ENCODE measurements around the gene ATAD3C. TPM values are rescaled to one million over a fixed set of nuclear protein-coding genes. Genes with fewer than 3 reads are reported as not detected.
"Not testable (repeated sequence)": the region's sequence is repeated elsewhere in the genome, so short reads cannot be mapped to it uniquely, and the experiment has no call there.

Gene ATAD3C
- total RNA-seq, 1 donor from 2014 or later, result 0.62 TPM

GRCh38 chr1:1407636-1408318 is 41.7 kb upstream of the ATAD3C start:
- H3K36me3 Mint-ChIP-seq (ENCODE audit: low read depth), result peaks cover 54% of the 10 kb centered on the region
- intact Hi-C loops (cut with micrococcal nuclease), result loop anchor here (1.0 to 10.0 kb wide), 5 partner anchors 8 to 1147 kb away; partner anchors contain the start of genes ATAD3B, AURKAIP1, CCNL2 and TNFRSF14
- H3K27ac Mint-ChIP-seq, result peak overlapping the region; percentile 73
- H3K9me3 Mint-ChIP-seq, result no peaks in the 10 kb centered on the region
- no peak for DNase-seq (ENCODE audit: low spot score)
- no peaks in the 10 kb centered on the region for H3K27me3 Mint-ChIP-seq (ENCODE audit: low read depth)
- H3K4me3 Mint-ChIP-seq (ENCODE audit: low read depth), result peak overlapping the region; percentile 88
- peaks cover 21% of the 10 kb centered on the region for H3K4me1 Mint-ChIP-seq (ENCODE audit: low read depth)

- H3K9me3 Mint-ChIP-seq; DNase-seq (ENCODE audit: low spot score); H3K27ac Mint-ChIP-seq; H3K27me3 Mint-ChIP-seq (ENCODE audit: low read depth); intact Hi-C loops (cut with micrococcal nuclease): not testable (repeated sequence)
- Mint-ChIP-seq H3K4me3 (ENCODE audit: low read depth) (peak overlapping the region; percentile 21), H3K36me3 (ENCODE audit: low read depth) (peaks cover 38% of the 10 kb centered on the region), H3K4me1 (ENCODE audit: low read depth) (peaks cover 15% of the 10 kb centered on the region)
These were observed 39.3 kb upstream of the ATAD3C start for GRCh38 chr1:1410238-1410637.

GRCh38 chr1:1411626-1412025 is 37.9 kb upstream of the ATAD3C start:
- Mint-ChIP-seq H3K4me1 (ENCODE audit: low read depth) (peaks cover 9% of the 10 kb centered on the region), H3K27me3 (ENCODE audit: low read depth) (no peaks in the 10 kb centered on the region), H3K9me3 (no peaks in the 10 kb centered on the region), H3K4me3 (ENCODE audit: low read depth) (no peak overlapping the region), H3K27ac (no peak overlapping the region), H3K36me3 (ENCODE audit: low read depth) (peaks cover 24% of the 10 kb centered on the region)
- intact Hi-C loops (cut with micrococcal nuclease), result no loop called here
- no peak for DNase-seq (ENCODE audit: low spot score)

- intact Hi-C loops (cut with micrococcal nuclease); H3K27me3 Mint-ChIP-seq (ENCODE audit: low read depth); H3K4me1 Mint-ChIP-seq (ENCODE audit: low read depth); H3K4me3 Mint-ChIP-seq (ENCODE audit: low read depth); H3K9me3 Mint-ChIP-seq; DNase-seq (ENCODE audit: low spot score): not testable (repeated sequence)
- peaks cover 19% of the 10 kb centered on the region for H3K36me3 Mint-ChIP-seq (ENCODE audit: low read depth)
- H3K27ac Mint-ChIP-seq, result peak overlapping the region; percentile 53
These were observed 37.1 kb upstream of the ATAD3C start for GRCh38 chr1:1412311-1412902.

GRCh38 chr1:1415751-1416150 is 33.7 kb upstream of the ATAD3C start:
- Mint-ChIP-seq H3K9me3 (no peaks in the 10 kb centered on the region), H3K4me3 (ENCODE audit: low read depth) (no peak overlapping the region), H3K4me1 (ENCODE audit: low read depth) (peaks cover 4% of the 10 kb centered on the region), H3K36me3 (ENCODE audit: low read depth) (no peaks in the 10 kb centered on the region), H3K27me3 (ENCODE audit: low read depth) (peaks cover 2% of the 10 kb centered on the region), H3K27ac (no peak overlapping the region)
- no peak for DNase-seq (ENCODE audit: low spot score)
- intact Hi-C loops (cut with micrococcal nuclease), result no loop called here

- intact Hi-C loops (cut with micrococcal nuclease); H3K4me3 Mint-ChIP-seq (ENCODE audit: low read depth); H3K36me3 Mint-ChIP-seq (ENCODE audit: low read depth); H3K9me3 Mint-ChIP-seq; H3K4me1 Mint-ChIP-seq (ENCODE audit: low read depth); H3K27ac Mint-ChIP-seq; H3K27me3 Mint-ChIP-seq (ENCODE audit: low read depth); DNase-seq (ENCODE audit: low spot score): not testable (repeated sequence)
These were observed 32.1 kb upstream of the ATAD3C start for GRCh38 chr1:1417396-1417795.

GRCh38 chr1:1417825-1418463 is 31.5 kb upstream of the ATAD3C start:
- DNase-seq (ENCODE audit: low spot score); H3K27me3 Mint-ChIP-seq (ENCODE audit: low read depth); H3K4me3 Mint-ChIP-seq (ENCODE audit: low read depth); H3K27ac Mint-ChIP-seq; H3K9me3 Mint-ChIP-seq; H3K36me3 Mint-ChIP-seq (ENCODE audit: low read depth); intact Hi-C loops (cut with micrococcal nuclease); H3K4me1 Mint-ChIP-seq (ENCODE audit: low read depth): not testable (repeated sequence)

- intact Hi-C loops (cut with micrococcal nuclease), result no loop called here
- peaks cover 8% of the 10 kb centered on the region for H3K4me1 Mint-ChIP-seq (ENCODE audit: low read depth)
- peak overlapping the region; percentile 26 for H3K27ac Mint-ChIP-seq
- H3K36me3 Mint-ChIP-seq (ENCODE audit: low read depth), result no peaks in the 10 kb centered on the region
- no peak for DNase-seq (ENCODE audit: low spot score)
- no peaks in the 10 kb centered on the region for H3K9me3 Mint-ChIP-seq
- peaks cover 2% of the 10 kb centered on the region for H3K27me3 Mint-ChIP-seq (ENCODE audit: low read depth)
- no peak overlapping the region for H3K4me3 Mint-ChIP-seq (ENCODE audit: low read depth)
These were observed 30.8 kb upstream of the ATAD3C start for GRCh38 chr1:1418464-1419362.

GRCh38 chr1:1419363-1419812 is 30.1 kb upstream of the ATAD3C start:
- Mint-ChIP-seq H3K4me3 (ENCODE audit: low read depth) (no peak overlapping the region), H3K9me3 (no peaks in the 10 kb centered on the region), H3K27me3 (ENCODE audit: low read depth) (peaks cover 3% of the 10 kb centered on the region), H3K4me1 (ENCODE audit: low read depth) (peaks cover 8% of the 10 kb centered on the region), H3K27ac (no peak overlapping the region), H3K36me3 (ENCODE audit: low read depth) (no peaks in the 10 kb centered on the region)
- DNase-seq (ENCODE audit: low spot score), result no peak
- intact Hi-C loops (cut with micrococcal nuclease), result no loop called here

- H3K36me3 Mint-ChIP-seq (ENCODE audit: low read depth), result no peaks in the 10 kb centered on the region
- intact Hi-C loops (cut with micrococcal nuclease), result no loop called here
- H3K27ac Mint-ChIP-seq, result no peak overlapping the region
- no peak for DNase-seq (ENCODE audit: low spot score)
- peaks cover 8% of the 10 kb centered on the region for H3K4me1 Mint-ChIP-seq (ENCODE audit: low read depth)
- no peaks in the 10 kb centered on the region for H3K9me3 Mint-ChIP-seq
- H3K4me3 Mint-ChIP-seq (ENCODE audit: low read depth), result no peak overlapping the region
- H3K27me3 Mint-ChIP-seq (ENCODE audit: low read depth), result peaks cover 6% of the 10 kb centered on the region
These were observed 29.5 kb upstream of the ATAD3C start for GRCh38 chr1:1419813-1420653.

- Mint-ChIP-seq H3K27ac (no peak overlapping the region), H3K4me3 (ENCODE audit: low read depth) (no peak overlapping the region), H3K36me3 (ENCODE audit: low read depth) (no peaks in the 10 kb centered on the region), H3K27me3 (ENCODE audit: low read depth) (peaks cover 8% of the 10 kb centered on the region), H3K9me3 (no peaks in the 10 kb centered on the region), H3K4me1 (ENCODE audit: low read depth) (peaks cover 8% of the 10 kb centered on the region)
- DNase-seq (ENCODE audit: low spot score), result no peak
- intact Hi-C loops (cut with micrococcal nuclease), result no loop called here
These were observed 28.8 kb upstream of the ATAD3C start for GRCh38 chr1:1420654-1421141.

Measured in activated T-helper 2 cell treated with anti-CD3 and anti-CD28 coated beads, Interferon-gamma antibody, Interleukin-2, Interleukin-4, amounts not matched to agents 10 μg/mL and 5 μg/mL and 100 μg/mL, durations not matched to agents 14 hours and 24 hours and 36 hours (primary cell).